ENCODE measurements around the gene NFIB.

NFIB gene

DNA sequence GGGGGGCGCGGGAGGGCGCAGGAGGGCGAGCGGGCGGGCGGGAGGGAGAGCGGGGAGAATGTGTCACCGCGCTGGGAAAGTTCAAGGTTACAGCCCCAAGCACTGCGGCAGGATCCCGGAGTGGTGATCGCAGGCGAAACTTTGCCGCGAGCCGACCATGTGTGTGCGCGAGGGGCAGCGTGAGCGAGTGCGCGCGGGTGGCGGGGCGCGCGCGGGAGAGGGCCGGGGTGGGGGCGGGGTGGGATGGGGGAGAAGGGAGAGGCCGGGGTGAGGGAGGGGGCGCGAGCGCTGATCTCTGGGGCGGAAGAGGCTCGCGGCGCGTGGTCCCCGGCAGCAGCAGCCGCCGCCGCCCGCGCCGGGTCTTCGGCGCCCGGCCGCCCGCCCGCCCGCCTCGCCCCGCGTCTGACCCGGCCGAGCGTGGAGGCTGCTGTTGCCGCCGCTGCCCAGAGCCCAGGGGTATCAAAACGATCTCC lies at the start of gene NFIB:
Gene NFIB, minus strand, starts transcription at position 191 of the 473 bp plus-strand sequence. CDS start 630 bp downstream, outside the sequence.
- DNase-seq (ENCODE audit: low spot score) = no peak

DNA sequence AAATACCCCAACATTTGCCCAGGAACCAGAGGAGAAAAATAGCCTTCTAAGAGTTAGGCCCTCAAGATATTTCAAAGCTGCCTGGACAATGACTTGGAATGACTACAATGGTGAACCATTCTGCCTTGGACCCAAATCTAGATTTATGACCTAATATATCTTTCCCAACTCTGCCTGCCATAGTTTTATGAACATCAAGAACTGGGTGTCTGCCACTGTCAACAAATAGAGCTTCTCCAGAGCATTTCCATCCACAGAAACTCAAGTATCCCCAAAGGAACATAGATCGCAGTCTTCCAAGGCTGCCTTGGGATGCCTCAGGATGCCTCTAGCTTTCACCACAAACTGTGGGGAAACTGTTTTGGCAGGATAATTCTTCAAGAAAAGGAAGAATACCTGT lies 48.2 kb upstream of the NFIB start:
- no peak for DNase-seq (ENCODE audit: low spot score)

DNA sequence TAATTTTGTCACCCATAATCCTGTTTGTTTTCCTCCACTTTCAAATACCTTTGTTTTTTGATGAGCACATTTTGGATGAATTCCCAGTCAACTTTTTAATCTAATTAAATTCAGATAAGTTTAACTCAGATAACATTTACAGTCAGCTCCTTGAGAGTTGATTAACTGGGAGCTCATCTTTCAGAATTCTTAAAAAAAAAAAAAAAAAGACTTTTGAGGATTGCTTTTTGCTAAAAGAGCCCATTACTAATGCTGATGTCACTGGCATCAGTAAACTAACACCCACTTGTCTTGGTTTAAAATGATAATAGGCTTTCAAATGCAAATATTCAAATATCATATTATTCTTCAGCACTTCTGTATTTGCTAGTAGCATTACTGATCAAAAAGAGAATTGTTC lies 47.1 kb upstream of the NFIB start:
- DNase-seq (ENCODE audit: low spot score) = no peak

DNA sequence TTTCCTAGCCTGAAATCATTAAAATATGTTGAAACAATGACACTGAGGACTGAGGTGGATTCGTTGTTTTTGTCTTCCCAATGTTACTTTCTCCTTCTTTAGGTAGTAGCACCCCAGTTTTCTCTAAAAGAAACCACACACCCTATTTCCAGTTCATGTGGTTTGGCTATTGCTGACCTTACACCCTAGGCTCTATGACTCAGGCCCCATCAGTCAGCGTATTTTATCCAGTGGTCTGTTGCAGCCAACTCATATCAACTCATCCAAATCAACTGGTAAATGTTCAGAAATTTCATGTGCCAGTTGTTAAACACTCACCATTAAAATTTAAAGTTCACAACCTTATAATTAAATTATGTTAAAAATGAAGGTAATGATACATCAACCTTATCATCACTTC lies 44.6 kb upstream of the NFIB start:
- no peak for DNase-seq (ENCODE audit: low spot score)

DNA sequence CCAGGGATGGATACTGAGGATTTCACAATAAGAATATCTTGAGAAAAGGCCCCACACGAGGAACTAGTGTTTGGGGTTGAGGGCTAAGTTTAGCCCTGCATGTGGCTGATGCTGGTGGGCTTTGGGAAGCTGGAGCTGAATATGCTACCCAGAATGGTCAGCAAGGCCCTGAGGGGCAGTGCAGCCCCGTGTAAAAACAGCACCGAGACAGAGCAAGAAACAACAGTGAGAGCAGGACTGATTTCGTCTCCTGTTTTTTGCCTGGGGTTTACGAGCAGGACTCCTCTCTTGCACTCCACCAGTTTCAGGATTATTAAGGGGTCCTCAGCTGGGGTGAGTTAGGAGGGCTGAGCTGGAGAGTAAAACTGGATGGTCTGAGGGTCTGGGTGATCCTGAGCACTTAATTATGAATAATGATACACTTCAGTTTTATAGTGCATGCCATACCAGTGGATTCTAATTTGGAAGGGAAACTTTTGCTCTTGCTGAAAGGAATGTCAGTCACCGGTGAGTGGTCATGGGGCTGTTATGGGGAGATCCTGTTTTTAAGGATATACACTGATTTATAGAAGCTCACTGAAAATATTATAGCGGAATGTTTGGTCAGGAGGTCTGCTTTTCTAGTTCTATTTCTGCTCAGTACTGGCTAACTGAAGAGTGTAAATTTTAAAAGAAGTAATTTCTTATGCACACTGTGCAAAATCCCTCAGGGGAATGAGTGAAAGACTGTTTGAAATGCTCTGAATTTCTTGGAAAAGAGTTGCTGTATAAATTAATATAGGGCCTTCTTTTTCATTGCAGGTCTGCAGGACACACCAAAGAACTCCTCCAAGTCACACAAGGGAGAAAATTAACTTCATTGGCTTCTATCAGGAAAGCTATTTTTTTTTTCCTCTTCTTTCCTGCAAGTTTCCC lies 42.7 kb upstream of the NFIB start:
- DNase-seq (ENCODE audit: low spot score) = no peak

DNA sequence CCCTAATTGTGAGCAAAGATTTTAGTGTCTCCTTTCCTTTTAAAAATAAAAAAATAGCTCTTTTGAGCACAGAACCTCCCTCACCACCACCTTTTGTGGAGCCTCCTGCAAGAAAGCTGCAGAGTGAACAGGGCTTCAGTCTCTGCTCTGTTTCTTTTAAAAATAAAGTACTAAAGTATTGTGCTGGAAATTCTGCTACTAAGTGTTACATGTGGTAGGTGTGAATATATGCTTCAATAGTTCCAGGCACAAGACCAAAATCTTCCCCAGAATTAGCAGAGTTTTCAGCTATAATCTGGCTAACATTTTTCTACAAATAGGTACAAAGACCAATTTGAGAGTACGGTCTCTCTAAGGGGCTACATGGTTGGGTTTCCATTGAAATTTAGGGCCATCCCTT lies 40.3 kb upstream of the NFIB start:
- no peak for DNase-seq (ENCODE audit: low spot score)

DNA sequence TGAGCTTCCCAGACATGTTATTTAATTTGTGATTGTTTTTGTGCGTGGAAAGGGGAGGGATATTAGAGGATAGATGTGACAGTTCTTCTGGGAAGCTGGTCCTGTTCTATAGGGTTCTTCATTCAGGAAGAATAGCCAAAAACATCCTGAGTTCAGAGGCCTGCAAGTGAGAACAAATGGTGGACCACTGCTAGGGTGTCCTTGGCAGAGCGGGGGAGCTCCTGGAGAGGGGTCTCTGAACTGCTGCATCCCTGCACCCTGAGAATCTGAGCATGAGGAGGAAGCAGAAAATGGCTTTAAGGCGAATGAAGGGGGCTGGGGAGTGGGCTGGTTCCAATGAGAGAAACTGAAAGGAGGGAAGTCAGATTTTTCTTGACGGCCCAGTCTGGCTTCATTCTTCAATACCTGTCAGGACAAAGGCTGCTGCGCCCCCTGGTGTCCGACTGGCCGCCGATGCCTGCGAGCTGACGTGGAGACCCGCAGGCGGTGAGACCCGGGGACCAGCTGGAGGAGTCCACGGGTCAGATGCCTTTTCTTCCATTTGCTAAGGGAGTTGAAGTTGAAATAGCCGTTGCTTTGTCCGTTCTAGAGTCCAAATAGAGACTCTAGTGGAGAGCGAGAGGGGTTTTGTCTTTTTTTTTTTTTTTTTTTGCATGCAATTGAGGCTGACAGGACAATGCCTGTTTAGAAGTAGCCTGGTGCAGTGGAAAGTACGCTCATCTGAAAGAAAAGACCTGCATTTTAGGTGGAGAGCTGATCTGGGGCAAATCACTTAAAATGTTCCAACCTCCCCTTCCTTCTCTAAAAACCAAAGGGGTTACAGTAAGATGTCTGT lies 39.5 kb upstream of the NFIB start:
- DNase-seq (ENCODE audit: low spot score) = peak; percentile 82

DNA sequence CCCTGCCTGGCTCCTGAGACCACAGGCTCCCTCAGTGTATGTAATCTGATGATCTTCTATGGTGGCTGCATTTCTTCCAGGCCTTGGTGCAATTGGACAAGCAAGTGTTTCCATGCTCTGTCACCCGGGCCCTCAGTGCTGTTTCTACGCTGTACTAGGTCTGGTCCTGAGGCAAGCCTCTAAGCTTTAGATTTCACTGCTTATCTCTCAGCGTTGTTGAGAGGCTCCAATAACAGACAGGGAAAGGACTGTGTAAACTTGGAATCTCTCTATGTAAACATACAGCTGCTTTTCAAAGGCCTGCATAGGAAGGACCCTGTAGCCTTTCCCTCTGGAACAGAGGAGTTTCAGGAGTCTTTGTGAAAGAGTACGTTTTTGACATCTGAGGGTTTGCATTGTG lies 38.6 kb upstream of the NFIB start:
- DNase-seq (ENCODE audit: low spot score) = no peak

DNA sequence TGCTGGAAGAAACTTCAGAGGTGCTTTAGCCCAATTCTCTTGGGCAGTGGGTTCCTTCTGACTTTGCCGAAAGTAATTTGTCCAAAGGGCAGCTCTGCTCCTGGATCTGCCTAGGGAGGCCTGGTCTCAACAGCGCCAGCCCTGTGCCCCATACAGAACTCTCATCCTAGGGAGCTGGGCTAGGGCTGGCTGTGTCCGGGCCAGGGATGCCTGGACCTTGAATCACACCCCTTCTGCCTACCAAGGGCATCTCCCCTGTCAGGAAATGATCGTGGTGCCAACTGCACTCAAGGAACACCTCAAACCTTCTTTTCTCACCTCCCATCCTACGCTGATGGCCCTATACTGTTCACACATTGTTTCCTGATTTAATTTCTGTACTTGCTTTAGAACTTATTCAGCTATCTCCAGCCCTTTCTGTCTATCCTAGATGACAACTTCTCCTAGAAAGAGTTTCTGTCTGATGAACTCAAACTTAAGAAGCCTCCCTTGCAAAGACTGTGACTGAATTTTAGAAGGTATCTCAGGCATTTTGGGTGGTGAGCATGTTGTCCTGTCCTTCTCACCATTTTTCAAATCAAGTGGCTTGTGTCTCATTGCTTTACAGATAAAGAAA lies 37.4 kb upstream of the NFIB start:
- no peak for DNase-seq (ENCODE audit: low spot score)

DNA sequence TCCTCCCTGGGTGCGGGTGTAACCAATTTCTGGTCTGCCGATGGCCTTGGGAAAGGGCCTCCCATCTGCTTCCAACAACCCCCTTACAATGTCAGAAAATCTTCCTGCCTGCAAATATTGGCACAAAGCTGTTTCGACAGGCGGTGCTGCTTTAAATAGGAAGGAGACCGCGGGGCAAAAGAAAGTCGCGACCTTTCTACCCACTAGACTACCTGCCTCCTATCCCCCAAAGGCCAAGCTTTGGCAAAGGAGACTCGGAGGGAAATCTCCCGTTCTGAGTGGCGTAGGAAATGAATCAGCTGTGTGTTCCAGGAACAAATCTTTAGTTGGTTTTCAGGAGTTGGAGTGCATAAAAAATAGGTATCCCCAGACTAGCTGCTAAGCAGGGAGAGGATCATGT lies 36.8 kb upstream of the NFIB start:
- DNase-seq (ENCODE audit: low spot score) = no peak

DNA sequence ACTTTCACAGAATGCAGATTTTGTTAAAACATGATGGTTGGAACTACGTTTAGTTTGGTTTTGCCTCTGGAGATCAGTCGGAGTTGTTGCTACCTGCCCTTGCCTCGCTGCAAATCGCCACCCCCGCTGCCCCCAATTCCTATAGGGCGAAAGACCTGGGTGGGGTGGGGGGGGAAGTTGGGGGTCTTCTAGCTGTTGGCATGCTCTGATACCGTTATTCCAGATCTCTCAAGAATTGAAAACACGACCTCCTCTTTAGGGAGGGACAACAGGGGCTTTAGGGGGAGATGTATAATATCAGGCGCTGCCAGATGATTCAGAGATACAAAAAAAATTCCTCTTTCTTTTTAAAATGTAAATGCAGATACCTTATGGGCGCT lies 36.4 kb upstream of the NFIB start:
- DNase-seq (ENCODE audit: low spot score) = no peak

DNA sequence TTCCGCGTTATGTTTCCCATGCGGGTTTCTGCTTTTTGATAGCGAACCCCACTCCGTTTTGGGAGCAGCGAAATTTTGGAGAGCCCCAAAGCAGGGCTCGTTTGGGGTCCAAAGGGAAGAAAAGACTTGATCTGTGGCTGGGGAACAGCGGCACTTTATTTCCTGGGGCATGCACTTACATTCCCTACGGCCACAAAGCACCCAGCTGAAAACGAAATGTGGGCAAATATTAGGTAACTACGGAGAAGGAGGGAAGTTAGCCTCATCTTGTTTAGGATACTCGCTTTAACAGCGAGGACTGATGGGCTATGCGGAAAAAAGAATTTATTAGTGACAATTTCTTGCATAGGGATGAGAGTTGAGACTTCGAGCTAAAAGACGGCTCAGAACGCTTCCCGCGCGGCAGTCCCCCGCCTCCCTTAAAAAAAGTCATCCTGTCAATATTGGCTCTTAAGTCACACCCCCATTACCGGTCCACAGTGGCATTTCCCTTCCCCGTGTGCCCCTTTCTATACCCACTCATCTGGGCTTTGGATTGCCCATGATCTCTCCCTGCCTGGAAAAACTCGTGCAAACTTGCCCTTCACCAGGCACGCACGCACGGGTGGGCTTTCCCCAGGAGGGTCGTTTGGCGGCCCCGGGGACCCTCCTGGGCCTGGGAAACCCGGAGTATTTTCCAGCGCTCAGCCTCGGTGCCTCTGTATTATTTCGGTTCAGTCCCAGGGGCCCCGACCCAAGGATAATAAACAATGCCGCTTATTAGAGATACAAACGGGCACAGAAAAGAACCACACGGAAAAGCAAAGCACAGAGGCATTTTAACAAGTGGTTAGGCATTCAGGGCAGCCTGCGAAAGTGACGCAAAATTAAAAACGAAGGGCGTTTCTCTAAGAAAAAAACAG lies 35.8 kb upstream of the NFIB start:
- DNase-seq (ENCODE audit: low spot score) = no peak

DNA sequence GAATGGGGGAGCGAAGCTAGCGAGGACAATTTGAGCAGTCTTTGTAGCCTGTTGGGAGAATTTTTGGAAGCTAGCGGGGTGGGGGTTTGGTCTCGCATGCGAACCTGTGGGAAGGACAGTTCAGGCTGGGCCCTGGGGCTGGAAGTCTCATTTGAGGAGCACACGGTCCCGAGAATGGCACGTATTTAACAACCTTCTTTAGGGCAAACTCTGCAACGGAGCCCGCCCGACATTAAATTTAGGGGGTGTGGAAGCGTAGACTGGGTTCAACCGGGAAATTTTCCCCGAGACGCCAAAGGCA lies 35.2 kb upstream of the NFIB start:
- DNase-seq (ENCODE audit: low spot score) = no peak

DNA sequence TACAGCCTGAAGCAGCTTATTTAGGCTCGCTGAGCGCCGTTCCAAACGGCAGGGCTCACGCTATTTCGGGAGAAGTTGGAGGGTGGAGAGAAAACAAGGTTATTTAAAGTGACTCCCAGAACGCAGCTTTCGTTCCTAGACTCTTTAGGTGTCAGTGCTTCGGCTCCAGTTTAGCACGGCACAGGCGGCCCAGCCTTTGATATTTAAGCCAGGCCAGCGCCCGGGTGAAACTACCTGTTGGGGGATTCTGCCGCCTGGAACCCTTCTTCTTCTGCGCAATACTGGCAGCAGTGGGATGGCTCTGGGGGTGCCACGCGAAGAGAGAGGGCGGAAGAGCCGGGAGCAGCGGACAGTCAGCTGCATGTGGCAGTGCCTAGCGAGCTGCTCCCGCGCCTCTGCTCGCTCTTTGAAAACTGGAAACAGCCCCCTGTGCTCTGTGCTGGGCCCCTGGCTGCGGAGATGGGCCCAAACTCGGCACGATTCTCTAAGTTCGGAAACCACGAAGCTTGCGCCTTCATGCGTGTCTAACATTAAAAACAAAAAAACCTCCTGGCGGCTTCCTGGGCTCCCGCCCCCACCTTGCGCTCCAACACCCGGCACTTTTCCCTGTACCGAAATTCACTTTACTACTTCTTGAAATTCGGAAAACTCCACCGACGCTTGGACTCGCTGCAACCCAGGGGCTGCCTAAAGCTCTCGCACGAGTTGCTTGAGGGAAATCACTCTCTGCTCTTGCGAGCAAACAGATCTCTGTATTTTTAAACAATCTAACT lies 34.6 kb upstream of the NFIB start:
- DNase-seq (ENCODE audit: low spot score) = peak; percentile 26

DNA sequence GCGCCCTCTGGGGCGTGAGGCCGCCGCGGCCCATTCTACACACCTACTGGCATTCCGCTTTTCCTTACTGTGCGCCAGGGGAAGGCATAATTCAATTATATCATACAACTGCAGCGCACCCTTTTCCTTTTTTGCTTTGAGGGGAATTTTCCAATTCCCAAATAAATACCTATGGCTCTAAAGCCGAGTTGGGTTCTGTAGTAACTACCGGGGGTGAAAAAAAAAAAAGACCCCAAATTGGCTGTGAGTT lies 34.1 kb upstream of the NFIB start:
- DNase-seq (ENCODE audit: low spot score) = no peak

DNA sequence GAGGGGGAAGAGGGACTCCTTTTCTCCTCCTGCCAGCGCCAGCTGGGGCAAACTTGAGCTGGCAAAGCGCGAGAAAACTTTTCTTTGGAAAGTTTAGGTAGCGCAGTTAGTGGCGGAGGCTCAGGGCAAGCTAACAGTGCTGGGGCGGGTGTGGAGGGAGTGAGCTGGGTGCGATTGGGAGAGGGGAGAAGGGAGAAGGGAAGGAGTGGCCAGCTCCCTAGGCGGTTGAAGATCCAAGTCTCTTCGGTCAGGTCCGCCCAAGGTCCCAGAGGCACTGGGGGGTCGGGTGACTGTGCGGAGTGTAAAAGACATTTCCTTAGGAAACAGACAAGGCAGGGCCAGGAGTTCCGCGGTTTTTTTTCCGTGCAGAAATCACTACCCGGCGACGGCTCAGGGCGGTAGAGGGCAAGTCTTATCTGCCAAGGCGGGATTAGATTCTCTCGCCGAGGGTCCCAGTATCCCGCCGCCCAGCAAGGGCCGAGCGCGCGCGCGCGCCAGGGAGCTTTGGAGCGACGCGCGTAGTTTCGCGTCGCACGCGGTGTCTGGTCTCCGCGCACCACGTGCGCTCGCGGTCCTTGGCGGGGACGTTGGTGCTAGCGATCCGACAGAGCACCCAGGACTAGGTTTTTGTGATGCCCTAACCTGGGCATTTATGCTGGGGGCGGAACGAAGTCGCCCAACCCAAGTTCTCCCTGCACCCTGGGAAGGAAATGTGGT lies 33.6 kb upstream of the NFIB start:
- DNase-seq (ENCODE audit: low spot score) = peak; percentile 41

DNA sequence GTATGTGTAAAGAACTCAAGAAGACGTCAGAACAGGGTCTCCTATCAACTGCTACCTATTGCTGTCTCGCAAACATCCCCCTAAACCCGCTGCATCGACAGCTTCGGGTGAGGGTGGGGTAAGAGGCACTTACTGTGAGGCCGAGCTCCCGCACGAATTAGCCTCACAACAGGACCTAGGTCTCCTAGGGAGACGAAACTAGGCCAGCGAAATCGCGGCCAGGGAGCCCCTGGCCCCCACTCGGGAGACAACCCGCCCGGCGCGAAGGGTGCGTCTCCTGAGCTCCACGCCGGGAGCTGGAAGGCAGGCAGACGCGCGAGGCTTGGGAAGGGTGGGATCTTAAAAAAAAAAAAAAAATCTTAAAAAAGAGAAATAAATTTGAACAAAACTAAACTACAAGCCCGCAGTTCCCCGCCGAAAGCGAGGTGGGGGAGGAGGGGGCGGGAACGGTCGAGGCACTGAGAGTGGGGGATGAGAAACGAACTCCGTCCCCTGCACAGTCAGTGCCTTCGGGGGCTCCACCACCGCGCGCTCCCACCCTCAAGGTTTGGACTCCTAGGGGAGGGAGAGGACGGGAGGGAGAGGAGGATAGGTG lies 33.0 kb upstream of the NFIB start:
- no peak for DNase-seq (ENCODE audit: low spot score)

DNA sequence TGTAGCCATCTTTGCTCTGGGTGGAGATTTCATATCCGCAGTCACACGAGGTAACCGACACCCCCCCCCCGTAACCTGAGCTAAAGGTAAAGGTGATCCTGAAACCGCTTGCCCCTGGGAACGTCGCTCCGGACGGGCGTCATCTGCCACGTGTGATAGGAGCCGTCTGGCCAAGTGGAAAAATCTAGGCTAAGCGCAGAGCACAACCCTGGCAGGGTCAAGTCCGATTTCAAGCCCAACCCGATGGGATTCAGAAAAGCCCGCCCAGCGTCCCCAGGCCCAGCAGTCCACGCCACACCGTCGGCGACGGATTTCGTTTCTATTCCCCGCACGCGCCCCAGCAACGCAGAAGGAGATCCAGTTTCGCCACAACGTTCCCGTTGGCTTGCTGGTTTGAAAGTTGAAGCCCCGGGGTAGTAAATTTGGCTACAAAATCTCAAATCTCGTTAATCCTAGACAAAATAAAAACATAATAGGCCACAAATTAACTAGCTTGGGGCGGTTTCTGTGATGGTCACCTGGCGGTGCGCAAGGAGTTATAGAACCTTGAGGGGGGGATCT lies 32.4 kb upstream of the NFIB start:
- no peak for DNase-seq (ENCODE audit: low spot score)

DNA sequence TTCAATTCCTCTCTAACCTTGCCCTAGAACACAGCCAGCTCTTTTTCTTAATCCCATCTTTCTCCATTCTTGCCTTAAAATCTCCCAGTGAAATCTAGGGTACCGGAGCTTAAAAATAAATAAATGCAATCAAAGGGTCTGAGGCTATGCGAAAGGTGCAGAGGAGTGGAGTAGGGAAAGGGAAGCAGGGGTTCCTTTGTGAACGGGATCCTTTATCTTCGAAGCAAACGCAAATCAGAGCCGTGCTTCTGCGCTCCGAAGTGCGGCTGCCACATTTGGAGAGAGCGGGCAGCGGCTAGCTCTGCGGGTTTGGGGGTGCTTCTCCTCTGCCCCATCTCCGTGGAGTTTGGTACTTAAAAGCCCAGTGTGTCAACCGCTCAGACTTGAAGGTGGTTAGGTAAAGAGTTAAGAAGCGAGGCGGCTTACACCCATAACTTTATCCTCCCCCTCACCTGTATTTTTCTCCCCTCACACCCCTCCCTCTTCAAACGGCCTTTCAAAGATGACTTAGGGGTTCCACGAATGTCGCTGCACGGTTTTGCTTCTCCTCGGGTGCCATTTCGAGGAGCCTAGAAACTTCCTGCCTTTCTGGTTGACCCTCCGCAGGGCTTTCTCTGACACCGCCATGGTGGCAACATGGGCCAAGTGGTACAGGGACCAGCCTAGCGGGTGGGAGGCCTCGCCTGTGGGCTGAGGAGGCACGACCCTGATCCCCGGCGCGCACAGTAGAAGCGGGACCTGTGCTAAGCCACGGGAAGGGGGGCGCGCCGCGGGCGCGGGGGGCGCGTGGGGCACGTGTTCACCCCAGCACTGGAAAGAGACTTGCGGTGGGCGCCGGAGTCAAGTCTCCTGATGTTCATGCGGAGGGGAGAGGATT lies 31.7 kb upstream of the NFIB start:
- no peak for DNase-seq (ENCODE audit: low spot score)

All from kidney capillary endothelial cell (primary cell).